Tibial artery (tissue), 4 donors: ENCODE results near the gene GLIS1.

Experiments used
- DNase-seq, 2 donors: peaks; one replicate each; pipeline ENCODE4 v3.0.0-alpha.2; 2019
- H3K27ac ChIP-seq, 2 donors: fragments of 200-600 bp; sonication (generic) in 1 of 2; 1 replicate in 1 of 2; 2 replicates in 1 of 2; pipeline ENCODE4 v1.5.1; 2018 to 2019; ENCODE audit warnings: mild to moderate bottlenecking in 1 of 2
- H3K27me3 ChIP-seq, 2 donors: fragments of 200-600 bp; sonication (generic) in 1 of 2; one replicate each; pipeline versions ENCODE4 v1.5.1 to v1.6.0; 2016 to 2019
- H3K36me3 ChIP-seq, 3 donors: fragments of 200-600 bp; sonication (generic) in 2 of 3; one replicate each; pipeline ENCODE4 v1.5.1; 2016 to 2019; ENCODE audit warnings: mild to moderate bottlenecking in 2 of 3
- H3K4me1 ChIP-seq, 4 donors: fragments of 200-600 bp; sonication (generic) in 2 of 4; 1 replicate in 3 of 4; 2 replicates in 1 of 4; pipeline ENCODE4 v1.5.1; 2016 to 2019
- H3K4me3 ChIP-seq, 2 donors: fragments of 200-600 bp; sonication (generic) in 1 of 2; 1 replicate in 1 of 2; 2 replicates in 1 of 2; pipeline ENCODE4 v1.5.1; 2018 to 2019; ENCODE audit warnings: mild to moderate bottlenecking in 2 of 2
- H3K9me3 ChIP-seq, 3 donors: fragments of 200-600 bp; sonication (generic) in 1 of 3; one replicate each; pipeline ENCODE4 v1.5.1; 2016 to 2019
- intact Hi-C: fragments of 100-400 bp; cut with DNase I; formaldehyde crosslinking; loops from one replicate; pipeline ENCODE4 v1.15.0; 2023; ENCODE audit warnings: low total_unique reads
- TF ChIP-seq, protein P1 (sequence below), 2 experiments: fragments of 200-600 bp in 1 of 2; fragments of 450-650 bp in 1 of 2; IDR thresholded peaks; one replicate each; pipeline ENCODE4 v1.5.1; 2017 to 2019; ENCODE audit warnings: antibody characterized with exemption in 2 of 2, mild to moderate bottlenecking in 1 of 2, moderate library complexity in 1 of 2

GLIS1 gene

DNA sequence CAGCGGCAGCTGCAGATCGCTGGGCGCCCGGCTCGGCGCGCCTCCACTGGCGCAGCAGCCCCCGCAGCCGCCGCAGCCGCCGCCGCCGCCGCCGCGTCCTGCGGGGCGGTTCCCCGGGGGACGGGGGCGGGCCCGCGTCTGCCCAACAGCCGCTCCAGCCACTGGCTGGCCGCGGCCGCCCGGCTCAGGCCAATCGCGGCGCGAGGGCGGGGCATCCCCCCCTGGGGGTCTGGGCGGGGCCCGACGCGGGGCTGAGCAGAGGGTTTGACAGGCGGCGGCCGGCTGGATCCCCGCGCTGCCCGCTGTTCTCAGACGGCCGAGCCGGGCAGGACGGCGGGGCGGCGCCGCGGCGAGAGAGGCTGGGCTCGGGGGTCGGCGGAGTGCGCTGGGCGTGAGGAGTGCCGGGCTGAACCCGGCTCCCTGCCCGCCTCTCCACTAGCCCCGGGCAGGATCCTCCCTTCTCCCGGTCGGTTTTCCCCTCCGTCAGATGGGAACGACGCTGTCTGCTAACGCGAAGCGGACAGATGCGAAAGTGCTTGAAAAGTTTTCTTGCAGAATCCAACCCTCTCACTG is at the start of gene GLIS1:
Gene GLIS1, minus strand, starts transcription at position 56 of the 573 bp plus-strand sequence. CDS start 1,100 bp downstream, outside the sequence.
- H3K27me3 ChIP-seq = peaks cover 0 to 77% of the 10 kb centered on the region in 2 donors
- intact Hi-C loops = no loop called here

DNA sequence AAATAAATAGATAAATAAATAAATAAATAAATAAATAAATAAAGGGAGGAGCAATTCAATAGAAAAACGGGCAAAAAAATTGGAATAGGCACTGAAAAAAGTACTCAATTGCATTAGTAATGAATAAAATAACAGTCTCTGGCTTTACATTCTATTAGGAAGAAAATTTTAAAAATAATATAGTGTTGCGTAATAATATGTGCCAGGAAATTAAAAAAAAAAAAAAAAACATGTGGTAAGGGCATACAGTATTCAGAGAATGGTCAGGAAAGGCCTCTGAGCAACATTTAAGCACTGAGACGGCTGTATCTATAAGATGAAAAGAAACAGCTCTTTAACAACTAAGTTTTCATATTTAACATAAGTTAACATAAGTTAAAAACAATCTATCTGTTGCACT is 48.7 kb upstream of the GLIS1 start:
- intact Hi-C loops = no loop called here
- H3K4me3 ChIP-seq = no peak overlapping the region
- no peaks in the 10 kb centered on the region for H3K9me3 ChIP-seq
- no peak overlapping the region for H3K27ac ChIP-seq
- TF ChIP-seq, protein P1, sequence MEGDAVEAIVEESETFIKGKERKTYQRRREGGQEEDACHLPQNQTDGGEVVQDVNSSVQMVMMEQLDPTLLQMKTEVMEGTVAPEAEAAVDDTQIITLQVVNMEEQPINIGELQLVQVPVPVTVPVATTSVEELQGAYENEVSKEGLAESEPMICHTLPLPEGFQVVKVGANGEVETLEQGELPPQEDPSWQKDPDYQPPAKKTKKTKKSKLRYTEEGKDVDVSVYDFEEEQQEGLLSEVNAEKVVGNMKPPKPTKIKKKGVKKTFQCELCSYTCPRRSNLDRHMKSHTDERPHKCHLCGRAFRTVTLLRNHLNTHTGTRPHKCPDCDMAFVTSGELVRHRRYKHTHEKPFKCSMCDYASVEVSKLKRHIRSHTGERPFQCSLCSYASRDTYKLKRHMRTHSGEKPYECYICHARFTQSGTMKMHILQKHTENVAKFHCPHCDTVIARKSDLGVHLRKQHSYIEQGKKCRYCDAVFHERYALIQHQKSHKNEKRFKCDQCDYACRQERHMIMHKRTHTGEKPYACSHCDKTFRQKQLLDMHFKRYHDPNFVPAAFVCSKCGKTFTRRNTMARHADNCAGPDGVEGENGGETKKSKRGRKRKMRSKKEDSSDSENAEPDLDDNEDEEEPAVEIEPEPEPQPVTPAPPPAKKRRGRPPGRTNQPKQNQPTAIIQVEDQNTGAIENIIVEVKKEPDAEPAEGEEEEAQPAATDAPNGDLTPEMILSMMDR (IDR thresholded peaks at IDR 0.05) = no peak
- H3K4me1 ChIP-seq = no peaks in the 10 kb centered on the region
- H3K27me3 ChIP-seq = no peaks in the 10 kb centered on the region
- no peak for DNase-seq
- peaks cover 24 to 88% (median 39%) of the 10 kb centered on the region in 3 donors for H3K36me3 ChIP-seq

More for the DNA sequence above, at the start of gene GLIS1:
- peak; percentile 64 to 79 for DNase-seq
- no peak within 1 kb of the TSS for H3K27ac ChIP-seq
- no peaks in the 10 kb centered on the region for H3K9me3 ChIP-seq
- H3K36me3 ChIP-seq = no peaks in the 10 kb centered on the region
- TF ChIP-seq, protein P1 (IDR thresholded peaks at IDR 0.05) = no peak
- H3K4me1 ChIP-seq = peaks cover 4 to 24% (median 19%) of the 10 kb centered on the region in 4 donors
- H3K4me3 ChIP-seq = peak within 1 kb of the TSS; percentile 45 to 56

DNA sequence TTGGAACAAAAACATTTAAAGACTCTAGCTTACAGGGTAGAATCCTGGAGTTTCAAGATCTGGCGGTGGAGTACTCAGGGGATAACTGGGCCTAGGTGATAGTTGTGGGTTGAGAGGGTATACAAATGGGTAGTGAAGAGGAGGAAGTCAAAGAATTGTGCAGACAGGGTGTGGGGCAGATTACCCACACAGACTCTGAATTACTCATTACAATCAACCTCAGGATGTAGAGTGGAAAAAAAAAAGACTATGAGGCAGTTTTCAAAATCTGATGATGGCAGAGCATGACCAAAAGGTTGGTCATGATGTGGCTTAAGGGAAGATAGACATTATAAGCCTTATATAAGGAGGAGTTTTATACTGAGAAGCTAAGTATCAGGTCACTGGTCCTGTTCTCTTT is 44.1 kb upstream of the GLIS1 start:
- Histone ChIP-seq H3K4me1 (no peaks in the 10 kb centered on the region), H3K4me3 (no peak overlapping the region), H3K27ac (no peak overlapping the region), H3K36me3 (peaks cover 18 to 60% (median 28%) of the 10 kb centered on the region in 3 donors), H3K9me3 (no peaks in the 10 kb centered on the region), H3K27me3 (no peaks in the 10 kb centered on the region)
- intact Hi-C loops = no loop called here
- TF ChIP-seq, protein P1 (IDR thresholded peaks at IDR 0.05) = no peak
- no peak for DNase-seq

DNA sequence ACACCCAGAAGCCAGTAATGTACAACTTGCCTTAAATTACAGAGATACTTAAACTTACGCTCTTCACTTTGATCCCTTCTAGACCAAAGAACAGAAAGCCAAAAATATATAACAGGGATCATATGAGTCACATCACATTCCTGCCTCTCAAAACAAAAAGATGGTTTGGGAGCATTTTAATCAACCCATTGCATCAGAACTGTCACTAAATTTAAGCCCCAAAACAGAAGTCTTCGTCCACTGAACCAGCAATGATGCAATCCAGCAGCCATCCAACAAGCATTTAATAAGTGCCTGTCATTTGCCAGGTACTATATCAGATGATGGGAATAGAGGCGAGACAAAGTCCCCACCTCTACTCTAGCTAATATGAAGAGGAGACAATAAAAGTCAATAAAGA is 42.7 kb upstream of the GLIS1 start:
- DNase-seq = no peak
- Histone ChIP-seq H3K9me3 (no peaks in the 10 kb centered on the region), H3K36me3 (peaks cover 21 to 60% (median 35%) of the 10 kb centered on the region in 3 donors), H3K27me3 (no peaks in the 10 kb centered on the region), H3K4me1 (no peaks in the 10 kb centered on the region), H3K27ac (no peak overlapping the region), H3K4me3 (no peak overlapping the region)
- intact Hi-C loops = no loop called here
- TF ChIP-seq, protein P1 (IDR thresholded peaks at IDR 0.05) = no peak

DNA sequence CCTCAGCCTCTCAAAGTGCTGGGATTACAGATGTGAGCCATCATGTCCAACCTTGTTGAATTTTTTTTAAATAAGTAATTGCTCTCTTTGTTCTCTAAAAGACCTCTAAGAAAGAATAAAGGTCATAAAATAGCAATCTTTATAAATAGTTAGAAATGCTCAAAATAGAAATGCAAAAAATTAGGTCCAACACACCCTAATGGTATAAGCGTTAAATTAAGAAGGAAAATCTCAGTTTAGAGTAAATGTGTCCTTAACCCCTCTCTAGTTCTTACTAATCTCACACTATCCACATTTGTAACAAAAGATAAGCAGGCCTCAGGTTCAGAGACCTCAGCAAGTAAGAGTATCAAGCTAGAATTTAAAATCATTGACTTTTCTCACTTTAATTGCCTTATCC is 38.3 kb upstream of the GLIS1 start:
- Histone ChIP-seq H3K36me3 (peaks cover 12 to 23% (median 13%) of the 10 kb centered on the region in 3 donors), H3K27ac (no peak overlapping the region), H3K27me3 (no peaks in the 10 kb centered on the region), H3K4me1 (no peaks in the 10 kb centered on the region), H3K4me3 (no peak overlapping the region), H3K9me3 (no peaks in the 10 kb centered on the region)
- intact Hi-C loops = no loop called here
- DNase-seq = no peak
- TF ChIP-seq, protein P1 (IDR thresholded peaks at IDR 0.05) = no peak
